T-cell (primary cell): ENCODE results near the gene COQ9. TPM values are rescaled to one million over a fixed set of nuclear protein-coding genes. Genes with fewer than 3 reads are reported as not detected.

Experiments used
- ATAC-seq, 4 experiments: fragments of 200-7000 bp in 3 of 4; fragments of 150-1000 bp in 1 of 4; cut with Tn5 transposase; replicated peaks in 1 of 4; 1 replicate in 3 of 4; 2 replicates in 1 of 4; pipeline ENCODE4 v1.10.0; 2021; ENCODE audit warnings: moderate library complexity in 3 of 4, mild to moderate bottlenecking in 2 of 4, moderate number of reproducible peaks in 1 of 4
- CTCF ChIA-PET, 2 donors: fragments of 300-600 bp; sonication (Branson Sonifier 250); formaldehyde crosslinking; loops; one replicate each; lab custom pipeline; 2022; ENCODE audit warnings: antibody characterized with exemption in 2 of 2; lab: Charles Lee
- POLR2A ChIA-PET, 2 donors: fragments of 300-600 bp; sonication (Branson Sonifier 250); formaldehyde crosslinking; loops; one replicate each; lab custom pipeline; 2022; ENCODE audit warnings: antibody characterized with exemption in 2 of 2; lab: Charles Lee
- DNase-seq, 35 experiments: peaks; one replicate each; pipeline versions ENCODE4 v3.0.0 to v3.0.0-alpha.2; 2013 to 2023
- H3K27ac ChIP-seq: one replicate; pipeline ENCODE4 v1.5.1; 2013; ENCODE audit warnings: low read length
- H3K27me3 ChIP-seq, 2 experiments: replicated peaks in 1 of 2; 1 replicate in 1 of 2; 2 replicates in 1 of 2; pipeline versions ENCODE4 v1.6.1 to v1.7.0; 2013; ENCODE audit warnings: low read length in 1 of 2, mixed read lengths in 1 of 2; ENCODE audit not compliant: control insufficient read depth in 2 of 2, insufficient read depth in 2 of 2; ENCODE audit errors: extremely low read depth in 1 of 2
- H3K36me3 ChIP-seq, 2 donors: 1 replicate in 1 of 2; 2 replicates in 1 of 2; pipeline versions ENCODE4 v1.6.1 to v1.7.0; 2013; ENCODE audit warnings: low read length in 1 of 2; ENCODE audit not compliant: control insufficient read depth in 2 of 2, insufficient read depth in 1 of 2; ENCODE audit errors: extremely low read depth in 1 of 2
- H3K4me1 ChIP-seq, 2 experiments: 1 replicate in 1 of 2; 2 replicates in 1 of 2; pipeline versions ENCODE4 v1.6.1 to v1.7.0; 2013; ENCODE audit warnings: low read length in 2 of 2, mixed read lengths in 1 of 2; ENCODE audit not compliant: insufficient read depth in 2 of 2, control insufficient read depth in 1 of 2; ENCODE audit errors: extremely low read depth in 1 of 2
- H3K4me3 ChIP-seq, 2 donors: 1 replicate in 1 of 2; 2 replicates in 1 of 2; pipeline versions ENCODE4 v1.5.1 to v1.7.0; 2013; ENCODE audit warnings: mild to moderate bottlenecking in 2 of 2, low read length in 1 of 2, moderate library complexity in 1 of 2; ENCODE audit not compliant: control insufficient read depth in 1 of 2; ENCODE audit errors: extremely low read depth in 1 of 2
- H3K9me3 ChIP-seq: 2 replicates; pipeline ENCODE4 v1.7.0; 2013
- H3K27ac Mint-ChIP-seq, 2 donors: one replicate each; pipeline ENCODE4 v1.8.0; 2020 to 2021; ENCODE audit warnings: mild to moderate bottlenecking in 2 of 2, mixed read lengths in 2 of 2
- H3K27me3 Mint-ChIP-seq, 2 donors: one replicate each; pipeline ENCODE4 v1.8.0; 2021 to 2022; ENCODE audit warnings: mixed read lengths in 2 of 2
- H3K36me3 Mint-ChIP-seq: one replicate; pipeline ENCODE4 v1.8.0; 2021; ENCODE audit warnings: mixed read lengths
- H3K4me1 Mint-ChIP-seq, 3 donors: one replicate each; pipeline ENCODE4 v1.8.0; 2020 to 2022; ENCODE audit warnings: mixed read lengths in 3 of 3, mild to moderate bottlenecking in 1 of 3
- H3K4me3 Mint-ChIP-seq, 3 donors: one replicate each; pipeline ENCODE4 v1.8.0; 2020 to 2022; ENCODE audit warnings: mild to moderate bottlenecking in 3 of 3, mixed read lengths in 3 of 3, moderate library complexity in 3 of 3
- H3K9me3 Mint-ChIP-seq, 3 donors: one replicate each; pipeline ENCODE4 v1.8.0; 2020 to 2022; ENCODE audit warnings: mixed read lengths in 3 of 3
- WGBS: methylation state at CpG from one replicate; pipeline ENCODE4 v1.1.5; 2013; ENCODE audit warnings: missing lambda C conversion rate; ENCODE audit not compliant: insufficient coverage; 5-methylcytosine and 5-hydroxymethylcytosine counted together
- total RNA-seq, 35 experiments: library from RNA in 6 of 35; stranded (reverse) in 6 of 35; fragments of 120-200 nt in 1 of 35; gene quantifications; one replicate each; pipeline versions ENCODE4 v1.2.1 to v1.2.4 and lab custom pipeline; 2013 to 2026

COQ9 gene
- total RNA-seq, 5 donors from 2014 or later (not counting 1 experiment from before 2014, with no cell fraction given): 18.0 to 35.3 (median 34.2) TPM

DNA sequence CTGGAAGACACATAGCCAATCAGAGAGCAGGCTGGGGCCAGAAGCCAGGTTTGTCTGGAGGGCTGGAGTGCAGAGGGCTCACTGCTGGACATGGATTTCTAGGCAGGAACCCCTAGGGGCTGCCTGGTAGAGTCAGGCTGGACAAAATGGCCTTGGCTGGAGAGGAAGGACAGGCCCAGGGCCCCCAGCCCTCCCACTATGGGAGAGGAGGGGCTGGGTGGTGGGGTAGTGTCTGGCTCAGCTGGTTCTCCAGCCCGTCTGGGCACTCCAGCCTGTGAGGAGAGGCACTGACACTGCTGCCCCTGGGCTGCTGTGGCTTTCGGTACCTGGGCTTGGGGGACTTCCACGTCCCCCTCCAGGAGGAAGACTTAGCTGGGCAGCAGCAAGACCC lies 60.8 kb downstream of the COQ9 start:
- no peaks in the 10 kb centered on the region for H3K9me3 Mint-ChIP-seq
- 89% methylated on average over 2 of the region's 3 CpGs for WGBS
- POLR2A ChIA-PET: no interaction called here

DNA sequence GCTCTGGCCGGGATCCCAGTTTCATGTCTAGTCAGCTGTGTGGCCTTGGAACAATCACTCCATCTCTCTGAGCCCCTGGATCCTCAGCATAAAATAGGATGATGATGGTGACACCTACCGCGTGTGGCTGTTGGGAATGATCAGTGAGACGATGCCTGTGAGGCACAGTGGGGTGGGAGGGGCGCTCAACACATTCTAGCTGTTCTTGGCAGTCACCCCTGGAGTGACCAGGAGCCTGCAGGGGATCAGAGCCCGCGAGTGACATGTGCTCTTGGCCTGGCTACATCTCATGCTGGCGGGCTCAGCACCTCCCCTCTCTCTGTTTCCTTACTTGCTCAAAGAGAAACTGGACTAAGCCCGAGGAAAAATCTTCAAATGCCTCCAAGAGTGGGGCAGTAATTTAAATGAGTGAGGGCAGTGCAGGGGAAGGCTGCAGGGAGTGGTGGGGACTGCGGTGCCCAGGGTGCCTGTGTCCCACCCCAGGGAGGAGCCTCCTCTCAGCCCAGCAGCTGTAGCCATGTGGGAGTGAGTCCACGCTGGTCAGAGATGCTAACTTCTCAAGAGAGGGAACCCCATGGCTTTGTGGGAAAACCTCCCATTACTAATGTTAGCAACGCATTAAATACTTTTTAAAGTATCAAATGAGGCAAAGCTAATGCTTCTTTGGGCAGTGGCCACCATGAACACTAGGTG lies 62.1 kb downstream of the COQ9 start:
- DNase-seq (no peak), ATAC-seq (no peak)
- H3K36me3 Mint-ChIP-seq: peaks cover 17% of the 10 kb centered on the region
- Histone ChIP-seq H3K9me3 (no peaks in the 10 kb centered on the region), H3K4me1 (no peaks in the 10 kb centered on the region), H3K4me3 (no peak overlapping the region), H3K27me3 (peaks cover 0 to 16% of the 10 kb centered on the region in 2 experiments), H3K27ac (no peak overlapping the region), H3K36me3 (peaks cover 7 to 15% of the 10 kb centered on the region in 2 donors)
- H3K27ac Mint-ChIP-seq: no peak overlapping the region
- H3K27me3 Mint-ChIP-seq: no peaks in the 10 kb centered on the region
- ChIA-PET POLR2A (no interaction called here), CTCF (no interaction called here)
- no peaks in the 10 kb centered on the region for H3K9me3 Mint-ChIP-seq
- no peak overlapping the region for H3K4me3 Mint-ChIP-seq
- H3K4me1 Mint-ChIP-seq: no peaks in the 10 kb centered on the region
- 92% methylated on average over 2 of the region's 12 CpGs for WGBS

More for the DNA sequence above, 60.8 kb downstream of the COQ9 start:
- Mint-ChIP-seq H3K4me3 (no peak overlapping the region), H3K27me3 (no peaks in the 10 kb centered on the region), H3K36me3 (peaks cover 10% of the 10 kb centered on the region), H3K27ac (no peak overlapping the region), H3K4me1 (no peaks in the 10 kb centered on the region)
- CTCF ChIA-PET: no interaction called here
- H3K4me3 ChIP-seq: no peak overlapping the region
- no peak for DNase-seq
- no peaks in the 10 kb centered on the region for H3K4me1 ChIP-seq
- H3K27me3 ChIP-seq: peaks cover 0 to 20% of the 10 kb centered on the region in 2 experiments
- no peak for ATAC-seq
- no peaks in the 10 kb centered on the region for H3K9me3 ChIP-seq
- H3K27ac ChIP-seq: no peak overlapping the region
- H3K36me3 ChIP-seq: peaks cover 4 to 9% of the 10 kb centered on the region in 2 donors

DNA sequence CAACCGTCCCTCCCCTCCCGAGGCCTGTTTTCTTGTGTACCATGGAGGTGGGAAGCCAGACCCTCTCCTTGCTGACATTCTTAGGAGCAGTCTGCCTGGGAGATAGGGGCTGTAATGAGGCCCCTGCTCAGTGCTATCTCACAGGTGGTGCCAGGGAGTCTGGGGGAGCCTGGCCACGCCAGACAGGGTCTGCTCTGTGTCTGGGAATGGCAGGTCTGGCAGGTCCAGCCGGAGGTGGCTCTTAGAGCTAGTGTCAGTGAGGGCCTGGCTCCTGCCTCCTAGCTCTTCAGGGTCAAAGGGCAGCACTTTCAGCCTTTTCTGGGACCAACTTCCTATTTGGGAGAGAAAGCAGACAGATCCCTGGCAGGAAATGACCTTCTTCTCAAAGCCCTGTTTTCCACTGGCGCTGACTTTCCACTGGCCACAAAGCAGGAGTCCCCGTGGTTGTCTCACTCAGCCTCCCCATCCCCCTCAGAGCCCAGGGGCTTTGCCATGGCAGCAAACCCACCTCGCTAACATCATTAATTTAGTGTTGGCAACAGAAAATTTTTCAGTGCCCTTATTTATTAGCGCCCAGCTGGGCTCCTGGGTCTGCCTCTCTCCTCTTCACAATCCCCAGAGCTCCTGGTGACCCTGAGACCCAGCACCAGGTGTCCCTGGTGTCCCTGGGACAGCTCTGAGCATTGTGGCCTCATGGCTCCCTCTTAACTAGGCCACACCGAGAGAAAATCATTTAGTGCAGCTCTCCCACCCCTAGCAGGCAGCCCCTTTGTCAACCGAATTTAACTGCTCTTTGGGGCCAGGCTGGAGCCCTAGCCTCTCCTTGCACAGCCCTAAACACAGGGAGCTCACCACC lies 63.0 kb downstream of the COQ9 start:
- ChIA-PET POLR2A (no interaction called here), CTCF (no interaction called here)
- peaks cover 0 to 16% of the 10 kb centered on the region in 2 experiments for H3K27me3 ChIP-seq
- no peak overlapping the region for H3K4me3 Mint-ChIP-seq
- H3K4me1 ChIP-seq: no peaks in the 10 kb centered on the region
- no peak overlapping the region for H3K4me3 ChIP-seq
- no peak overlapping the region for H3K27ac ChIP-seq
- peaks cover 17% of the 10 kb centered on the region for H3K36me3 Mint-ChIP-seq
- H3K9me3 ChIP-seq: no peaks in the 10 kb centered on the region
- no peak overlapping the region for H3K27ac Mint-ChIP-seq
- no peaks in the 10 kb centered on the region for H3K4me1 Mint-ChIP-seq
- H3K9me3 Mint-ChIP-seq: no peaks in the 10 kb centered on the region
- DNase-seq (no peak), ATAC-seq (no peak)
- 72% methylated on average over 10 of the region's 10 CpGs for WGBS
- H3K27me3 Mint-ChIP-seq: no peaks in the 10 kb centered on the region
- peaks cover 7 to 18% of the 10 kb centered on the region in 2 donors for H3K36me3 ChIP-seq

Other genes starting within 250 kb of the COQ9 start
- gene ARL2BP, start 202.2 kb upstream of the COQ9 start, total RNA-seq: 10 to 100 TPM; 34.6 to 62.2 (median 48.4) TPM
- 1 to 10 TPM; 1.4 to 4.3 (median 3.3) TPM for gene PLLP, start 162.8 kb upstream of the COQ9 start, total RNA-seq
- 10 to 100 TPM in 3 of 5 donors, not detected in 2; 13.0 to 27.3 (median 13.0) TPM for gene CCL22, start 88.7 kb upstream of the COQ9 start, total RNA-seq
- gene CX3CL1, start 75.0 kb upstream of the COQ9 start, total RNA-seq: under 1 TPM in 3 of 5 donors, not detected in 2; 0.13 to 0.18 (median 0.16) TPM
- gene CCL17, start 42.7 kb upstream of the COQ9 start, total RNA-seq: 1 to 10 TPM in 2 of 5 donors, under 1 TPM in 1, not detected in 2; 0.93 to 1.2 (median 1.2) TPM
- 10 to 100 TPM; 26.5 to 46.8 (median 28.5) TPM for gene CIAPIN1, start 94 bp upstream of the COQ9 start, total RNA-seq
- gene POLR2C, start 15.2 kb downstream of the COQ9 start, total RNA-seq: 10 to 100 TPM; 63.8 to 93.9 (median 69.0) TPM
- gene DOK4, start 39.0 kb downstream of the COQ9 start, total RNA-seq: 1 to 10 TPM; 2.2 to 4.1 (median 3.1) TPM
- 10 to 100 TPM in 1 of 5 donors, 1 to 10 TPM in 4; 6.1 to 11.2 (median 6.6) TPM for gene CCDC102A, start 89.1 kb downstream of the COQ9 start, total RNA-seq
- 10 to 100 TPM in 1 of 5 donors, 1 to 10 TPM in 4; 1.5 to 10.2 (median 5.9) TPM for gene ADGRG5, start 95.2 kb downstream of the COQ9 start, total RNA-seq
- 10 to 100 TPM in 4 of 5 donors, 1 to 10 TPM in 1; 7.8 to 91.7 (median 11.7) TPM for gene ADGRG1, start 181.2 kb downstream of the COQ9 start, total RNA-seq
- gene ADGRG3, start 220.8 kb downstream of the COQ9 start, total RNA-seq: 1 to 10 TPM in 1 of 5 donors, under 1 TPM in 3, not detected in 1; 0.16 to 1.8 (median 0.40) TPM
- not detected for gene DRC7, start 247.3 kb downstream of the COQ9 start, total RNA-seq